HUES64 (cell line): Measurements from ENCODE around the gene APP.
"Not testable (repeated sequence)": the region's sequence is repeated elsewhere in the genome, so short reads cannot be mapped to it uniquely, and the experiment has no call there.

Experiments
- H3K27ac ChIP-seq: 2 replicates; pipeline ENCODE4 v1.7.0; 2013; ENCODE audit warnings: low read depth, low read length, inconsistent platforms
- H3K27me3 ChIP-seq: 2 replicates; pipeline ENCODE4 v1.6.1; 2013; ENCODE audit warnings: mild to moderate bottlenecking, low read length; ENCODE audit not compliant: insufficient read depth
- H3K36me3 ChIP-seq: 2 replicates; pipeline ENCODE4 v1.6.1; 2013; ENCODE audit warnings: mild to moderate bottlenecking, low read length; ENCODE audit not compliant: insufficient read depth
- H3K4me1 ChIP-seq: 2 replicates; pipeline ENCODE4 v1.6.1; 2013; ENCODE audit warnings: mild to moderate bottlenecking, low read length, moderate library complexity; ENCODE audit not compliant: insufficient read depth
- H3K4me3 ChIP-seq: 2 replicates; pipeline ENCODE4 v1.5.1; 2013; ENCODE audit warnings: mild to moderate bottlenecking, low read length, moderate library complexity
- H3K9ac ChIP-seq: 2 replicates; pipeline ENCODE4 v1.6.1; 2013; ENCODE audit warnings: mild to moderate bottlenecking, low read depth, low read length
- H3K9me3 ChIP-seq: 2 replicates; pipeline ENCODE4 v1.6.1; 2013; ENCODE audit warnings: low read depth, low read length; ENCODE audit not compliant: insufficient read depth
- WGBS: fragments of 150-250, 120-280 bp; methylation state at CpG from one replicate; pipeline ENCODE4 v1.1.7; 2013; ENCODE audit warnings: missing lambda C conversion rate; 5-methylcytosine and 5-hydroxymethylcytosine counted together

Gene APP

GRCh38 chr21:25918152-25918551 is 252.4 kb downstream of the APP start:
- H3K9me3 ChIP-seq, H3K27me3 ChIP-seq, H3K4me3 ChIP-seq, H3K27ac ChIP-seq, H3K36me3 ChIP-seq, H3K9ac ChIP-seq: not testable (repeated sequence)
- H3K4me1 ChIP-seq: peaks cover 15% of the 10 kb centered on the region
- 100% methylated on average over 3 of the region's 17 CpGs for WGBS

- Histone ChIP-seq H3K9ac (no peak overlapping the region), H3K9me3 (peaks cover 3% of the 10 kb centered on the region; the same call in 1 of the 2 replicates), H3K27ac (no peak overlapping the region), H3K4me1 (peaks cover 15% of the 10 kb centered on the region), H3K27me3 (no peaks in the 10 kb centered on the region), H3K36me3 (peaks cover 16% of the 10 kb centered on the region), H3K4me3 (no peak overlapping the region)
- WGBS: 96% methylated on average over 6 of the region's 6 CpGs
Observed at GRCh38 chr21:25916226-25916625, 254.3 kb downstream of the APP start.

- 92% methylated on average over 3 of the region's 3 CpGs for WGBS
- H3K4me3 ChIP-seq: no peak overlapping the region
- peaks cover 37% of the 10 kb centered on the region for H3K36me3 ChIP-seq
Observed at GRCh38 chr21:25913479-25913878, 257.1 kb downstream of the APP start.

GRCh38 chr21:25912402-25912746 is 258.2 kb downstream of the APP start:
- 89% methylated on average over 2 of the region's 2 CpGs for WGBS
- Histone ChIP-seq H3K4me1 (peaks cover 15% of the 10 kb centered on the region), H3K9ac (no peak overlapping the region), H3K27me3 (no peaks in the 10 kb centered on the region), H3K36me3 (peaks cover 47% of the 10 kb centered on the region), H3K27ac (no peak overlapping the region), H3K9me3 (no peaks in the 10 kb centered on the region), H3K4me3 (no peak overlapping the region)

More at GRCh38 chr21:25913479-25913878, 257.1 kb downstream of the APP start:
- Histone ChIP-seq H3K9ac (no peak overlapping the region), H3K27me3 (no peaks in the 10 kb centered on the region), H3K9me3 (peaks cover 3% of the 10 kb centered on the region; the same call in 1 of the 2 replicates), H3K4me1 (peaks cover 15% of the 10 kb centered on the region), H3K27ac (no peak overlapping the region)

GRCh38 chr21:25911730-25912401 is 258.7 kb downstream of the APP start:
- WGBS: 95% methylated on average over 20 of the region's 20 CpGs
- Histone ChIP-seq H3K4me1 (peaks cover 15% of the 10 kb centered on the region), H3K36me3 (peaks cover 50% of the 10 kb centered on the region), H3K9ac (no peak overlapping the region), H3K27ac (no peak overlapping the region), H3K4me3 (no peak overlapping the region), H3K27me3 (no peaks in the 10 kb centered on the region), H3K9me3 (no peaks in the 10 kb centered on the region)

- Histone ChIP-seq H3K9ac (no peak overlapping the region), H3K4me3 (no peak overlapping the region), H3K36me3 (peaks cover 60% of the 10 kb centered on the region), H3K27me3 (no peaks in the 10 kb centered on the region), H3K4me1 (peaks cover 16% of the 10 kb centered on the region), H3K9me3 (no peaks in the 10 kb centered on the region), H3K27ac (no peak overlapping the region)
- WGBS: 100% methylated on average over 1 of the region's 1 CpG
Observed at GRCh38 chr21:25910809-25911208, 259.8 kb downstream of the APP start.

- Histone ChIP-seq H3K27ac (no peak overlapping the region), H3K4me1 (peaks cover 12% of the 10 kb centered on the region; the same call in 1 of the 2 replicates), H3K4me3 (no peak overlapping the region), H3K36me3 (peaks cover 75% of the 10 kb centered on the region), H3K9ac (no peak overlapping the region), H3K27me3 (no peaks in the 10 kb centered on the region), H3K9me3 (no peaks in the 10 kb centered on the region)
- WGBS: 95% methylated on average over 5 of the region's 5 CpGs
Observed at GRCh38 chr21:25909341-25909740, 261.2 kb downstream of the APP start.

GRCh38 chr21:25908495-25908894 is 262.1 kb downstream of the APP start:
- peaks cover 83% of the 10 kb centered on the region for H3K36me3 ChIP-seq
- no peaks in the 10 kb centered on the region for H3K27me3 ChIP-seq
- no peak overlapping the region for H3K9ac ChIP-seq
- no peaks in the 10 kb centered on the region for H3K9me3 ChIP-seq
- H3K4me3 ChIP-seq: no peak overlapping the region
- peaks cover 6% of the 10 kb centered on the region; the same call in 1 of the 2 replicates for H3K4me1 ChIP-seq
- no peak overlapping the region for H3K27ac ChIP-seq
- 92% methylated on average over 4 of the region's 5 CpGs for WGBS

GRCh38 chr21:25907573-25908275 is 262.8 kb downstream of the APP start:
- Histone ChIP-seq H3K27me3 (no peaks in the 10 kb centered on the region), H3K9ac (no peak overlapping the region), H3K9me3 (no peaks in the 10 kb centered on the region), H3K4me1 (peaks cover 6% of the 10 kb centered on the region; the same call in 1 of the 2 replicates), H3K36me3 (peaks cover 89% of the 10 kb centered on the region), H3K27ac (no peak overlapping the region), H3K4me3 (no peak overlapping the region)
- 98% methylated on average over 2 of the region's 3 CpGs for WGBS

GRCh38 chr21:25906587-25906986 is 264.0 kb downstream of the APP start:
- H3K27me3 ChIP-seq: no peaks in the 10 kb centered on the region
- H3K4me3 ChIP-seq: no peak overlapping the region
- no peak overlapping the region for H3K9ac ChIP-seq
- WGBS: 97% methylated on average over 7 of the region's 7 CpGs
- no peak overlapping the region for H3K27ac ChIP-seq
- peaks cover 91% of the 10 kb centered on the region for H3K36me3 ChIP-seq
- no peaks in the 10 kb centered on the region for H3K9me3 ChIP-seq
- peaks cover 6% of the 10 kb centered on the region; the same call in 1 of the 2 replicates for H3K4me1 ChIP-seq

GRCh38 chr21:25905126-25905525 is 265.4 kb downstream of the APP start:
- Histone ChIP-seq H3K9ac (no peak overlapping the region), H3K27me3 (no peaks in the 10 kb centered on the region), H3K36me3 (peaks cover 81% of the 10 kb centered on the region), H3K9me3 (no peaks in the 10 kb centered on the region), H3K27ac (no peak overlapping the region), H3K4me3 (no peak overlapping the region), H3K4me1 (peaks cover 6% of the 10 kb centered on the region; the same call in 1 of the 2 replicates)
- WGBS: 83% methylated on average over 5 of the region's 6 CpGs
